Measurements from ENCODE around the gene TRIM67. TPM values are rescaled to one million over a fixed set of nuclear protein-coding genes. Genes with fewer than 3 reads are reported as not detected.

TRIM67 gene
- total RNA-seq, 1 donor from 2014 or later = 0.32 TPM

- Mint-ChIP-seq H3K4me3 (ENCODE audit: unreplicated experiment) (no peak overlapping the region), H3K27me3 (ENCODE audit: unreplicated experiment) (no peaks in the 10 kb centered on the region), H3K27ac (ENCODE audit: unreplicated experiment) (no peak overlapping the region), H3K4me1 (ENCODE audit: unreplicated experiment) (no peaks in the 10 kb centered on the region), H3K9me3 (ENCODE audit: unreplicated experiment) (no peaks in the 10 kb centered on the region), H3K36me3 (ENCODE audit: unreplicated experiment) (peaks cover 63% of the 10 kb centered on the region)
- no peak for DNase-seq (ENCODE audit: extremely low spot score, unreplicated experiment)
- TF ChIP-seq CTCF (IDR thresholded peaks at IDR 0.05) = no peak
These were observed 103.5 kb downstream of the TRIM67 start for GRCh38 chr1:231265379-231265778.

GRCh38 chr1:231266811-231267322 is 105.0 kb downstream of the TRIM67 start:
- Mint-ChIP-seq H3K4me1 (ENCODE audit: unreplicated experiment) (no peaks in the 10 kb centered on the region), H3K27me3 (ENCODE audit: unreplicated experiment) (no peaks in the 10 kb centered on the region), H3K27ac (ENCODE audit: unreplicated experiment) (no peak overlapping the region), H3K36me3 (ENCODE audit: unreplicated experiment) (peaks cover 58% of the 10 kb centered on the region), H3K4me3 (ENCODE audit: unreplicated experiment) (no peak overlapping the region), H3K9me3 (ENCODE audit: unreplicated experiment) (no peaks in the 10 kb centered on the region)
- DNase-seq (ENCODE audit: extremely low spot score, unreplicated experiment) = no peak
- TF ChIP-seq CTCF (IDR thresholded peaks at IDR 0.05) = no peak

Other genes starting within 250 kb of the TRIM67 start
- gene TTC13, start 183.2 kb upstream of the TRIM67 start, total RNA-seq = 15.9 and 19.5 TPM in 2 replicates
- 16.2 and 17.1 TPM in 2 replicates for gene ARV1, start 183.0 kb upstream of the TRIM67 start, total RNA-seq
- 14.8 and 15.5 TPM in 2 replicates for gene FAM89A, start 121.8 kb upstream of the TRIM67 start, total RNA-seq
- 37.3 and 39.9 TPM in 2 replicates for gene GNPAT, start 79.2 kb downstream of the TRIM67 start, total RNA-seq
- gene EXOC8, start 175.8 kb downstream of the TRIM67 start, total RNA-seq = 13.4 and 14.8 TPM in 2 replicates
- gene SPRTN, start 176.2 kb downstream of the TRIM67 start, total RNA-seq = 13.5 and 14.7 TPM in 2 replicates

Measured in osteocyte (in vitro differentiated cells).